KMS-11 (cell line): ENCODE results near the gene FTH1.
"Not testable (repeated sequence)": the region's sequence is repeated elsewhere in the genome, so short reads cannot be mapped to it uniquely, and the experiment has no call there.

Experiments used
- H2AFZ ChIP-seq: fragments of 200-600 bp; sonication (generic); 2 replicates; pipeline ENCODE4 v1.6.1; 2016; ENCODE audit warnings: antibody characterized with exemption, mixed run types, low read depth
- H3K27ac ChIP-seq: fragments of 200-600 bp; sonication (generic); 2 replicates; pipeline ENCODE4 v1.6.1; 2016; ENCODE audit warnings: mild to moderate bottlenecking, mixed run types
- H3K27me3 ChIP-seq: fragments of 200-600 bp; sonication (generic); 2 replicates; pipeline ENCODE4 v1.6.1; 2017; ENCODE audit warnings: mild to moderate bottlenecking, low read depth, mixed run types, moderate library complexity; ENCODE audit not compliant: insufficient read depth
- H3K36me3 ChIP-seq: fragments of 200-600 bp; sonication (generic); 2 replicates; pipeline ENCODE4 v1.6.1; 2017; ENCODE audit warnings: mild to moderate bottlenecking, mixed run types; ENCODE audit not compliant: insufficient read depth
- H3K4me1 ChIP-seq: fragments of 200-600 bp; sonication (generic); 2 replicates; pipeline ENCODE4 v1.6.1; 2016; ENCODE audit warnings: mild to moderate bottlenecking, low read depth, mixed run types; ENCODE audit not compliant: poor library complexity, severe bottlenecking
- H3K4me2 ChIP-seq: fragments of 200-600 bp; sonication (generic); 2 replicates; pipeline ENCODE4 v1.7.0; 2016; ENCODE audit warnings: mild to moderate bottlenecking, mixed run types
- H3K4me3 ChIP-seq: fragments of 200-600 bp; sonication (generic); IDR thresholded peaks from 2 replicates; pipeline ENCODE4 v1.6.1; 2017; ENCODE audit warnings: low read depth, low read length, mixed read lengths; ENCODE audit not compliant: insufficient read depth
- H3K79me2 ChIP-seq: fragments of 200-600 bp; sonication (generic); 2 replicates; pipeline ENCODE4 v1.6.1; 2016; ENCODE audit warnings: low read depth, mixed run types; ENCODE audit not compliant: insufficient read depth
- H3K9ac ChIP-seq: fragments of 200-600 bp; sonication (generic); 2 replicates; pipeline ENCODE4 v1.6.1; 2016; ENCODE audit warnings: mild to moderate bottlenecking, mixed run types
- H4K20me1 ChIP-seq: fragments of 200-600 bp; sonication (generic); 2 replicates; pipeline ENCODE4 v1.6.1; 2016; ENCODE audit warnings: mild to moderate bottlenecking, mixed run types; ENCODE audit not compliant: insufficient read depth
- CTCF ChIP-seq: fragments of 200-600 bp; sonication (generic); conservative IDR thresholded peaks from 2 replicates; pipeline ENCODE4 v1.6.1; 2017; ENCODE audit warnings: low read depth, mild to moderate bottlenecking, antibody characterized with exemption, low read length, moderate library complexity, mixed read lengths

FTH1 gene

GRCh38 chr11:61956191-61957020 lies 11.0 kb downstream of the FTH1 start:
- H3K4me3 ChIP-seq: no peak overlapping the region
- no peaks in the 10 kb centered on the region for H3K79me2 ChIP-seq
- no peaks in the 10 kb centered on the region for H4K20me1 ChIP-seq
- H2AFZ ChIP-seq: no peak overlapping the region
- H3K36me3 ChIP-seq: no peaks in the 10 kb centered on the region
- H3K9ac ChIP-seq: no peak overlapping the region
- H3K27me3 ChIP-seq: no peaks in the 10 kb centered on the region
- no peaks in the 10 kb centered on the region for H3K4me1 ChIP-seq
- TF ChIP-seq CTCF: no peak
- no peak overlapping the region for H3K4me2 ChIP-seq
- no peak overlapping the region for H3K27ac ChIP-seq

- Histone ChIP-seq H3K9ac (no peak overlapping the region), H3K79me2 (no peaks in the 10 kb centered on the region), H2AFZ (no peak overlapping the region), H3K27me3 (no peaks in the 10 kb centered on the region), H3K4me1 (peaks cover 4% of the 10 kb centered on the region), H4K20me1 (no peaks in the 10 kb centered on the region), H3K36me3 (no peaks in the 10 kb centered on the region), H3K4me3 (no peak overlapping the region), H3K27ac (no peak overlapping the region), H3K4me2 (no peak overlapping the region)
- no peak for TF ChIP-seq CTCF
These were observed 11.9 kb downstream of the FTH1 start for GRCh38 chr11:61955422-61956135.

GRCh38 chr11:61954851-61955421 lies 12.5 kb downstream of the FTH1 start:
- H3K36me3 ChIP-seq: no peaks in the 10 kb centered on the region
- H2AFZ ChIP-seq: no peak overlapping the region
- no peak overlapping the region for H3K9ac ChIP-seq
- TF ChIP-seq CTCF: no peak
- no peak overlapping the region for H3K27ac ChIP-seq
- no peaks in the 10 kb centered on the region for H4K20me1 ChIP-seq
- H3K27me3 ChIP-seq: no peaks in the 10 kb centered on the region
- no peak overlapping the region for H3K4me3 ChIP-seq
- H3K4me1 ChIP-seq: peaks cover 10% of the 10 kb centered on the region
- H3K4me2 ChIP-seq: no peak overlapping the region
- no peaks in the 10 kb centered on the region for H3K79me2 ChIP-seq

GRCh38 chr11:61954106-61954850 lies 13.2 kb downstream of the FTH1 start:
- H2AFZ ChIP-seq: no peak overlapping the region
- H3K79me2 ChIP-seq: no peaks in the 10 kb centered on the region
- no peak overlapping the region for H3K4me2 ChIP-seq
- no peak overlapping the region for H3K4me3 ChIP-seq
- H3K36me3 ChIP-seq: no peaks in the 10 kb centered on the region
- H3K9ac ChIP-seq: no peak overlapping the region
- TF ChIP-seq CTCF: no peak
- no peaks in the 10 kb centered on the region for H3K27me3 ChIP-seq
- no peaks in the 10 kb centered on the region for H4K20me1 ChIP-seq
- H3K27ac ChIP-seq: no peak overlapping the region
- H3K4me1 ChIP-seq: peaks cover 17% of the 10 kb centered on the region

GRCh38 chr11:61953632-61954031 lies 13.8 kb downstream of the FTH1 start:
- peaks cover 23% of the 10 kb centered on the region for H3K4me1 ChIP-seq
- not testable (repeated sequence) for H3K27me3 ChIP-seq, H3K9ac ChIP-seq, H4K20me1 ChIP-seq, H3K79me2 ChIP-seq, H3K4me3 ChIP-seq, H3K36me3 ChIP-seq, H3K4me2 ChIP-seq, H2AFZ ChIP-seq, H3K27ac ChIP-seq
